ENCODE results near the gene PTGS1.

PTGS1 gene

DNA sequence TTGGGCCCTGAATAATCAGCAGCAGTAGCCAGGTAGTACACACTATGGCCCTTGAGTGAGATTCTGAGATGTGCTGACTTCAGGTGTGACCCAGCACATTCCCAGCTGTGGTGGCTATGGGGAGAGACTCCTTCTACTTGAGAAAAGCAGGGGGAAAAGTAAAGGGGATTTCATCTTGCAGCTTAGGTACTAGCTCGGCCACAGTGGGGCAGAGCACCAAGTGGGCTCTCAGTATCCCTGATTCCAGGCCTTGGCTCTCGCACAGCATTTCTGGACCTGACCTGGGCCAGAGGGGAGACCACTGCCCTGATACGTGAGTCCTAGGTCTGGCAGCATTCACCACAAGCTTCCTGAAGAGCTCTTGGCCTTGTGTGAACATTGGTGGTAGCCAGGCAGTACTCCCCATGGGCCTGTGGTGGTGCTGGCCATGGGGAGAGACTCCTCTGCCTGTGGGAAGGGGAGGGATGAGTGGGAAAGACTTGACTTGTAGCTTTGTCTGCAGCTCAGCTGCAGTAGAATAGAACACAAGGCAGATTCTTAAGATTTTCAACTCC, 27.6 kb downstream of the PTGS1 start:
- Histone ChIP-seq H3K9me3 (ENCODE audit: control insufficient read depth, insufficient read depth, low read depth, low read length) (no peaks in the 10 kb centered on the region), H3K4me1 (ENCODE audit: control insufficient read depth, insufficient read depth, low read length) (no peaks in the 10 kb centered on the region), H3K36me3 (ENCODE audit: control insufficient read depth in 2 of 2, insufficient read depth in 1 of 2, low read length in 2 of 2) (no peaks in the 10 kb centered on the region), H3K27ac (ENCODE audit: extremely low read depth, low read depth, low read length) (no peak overlapping the region), H3K4me3 (ENCODE audit: low read depth, low read length) (no peak overlapping the region)
- TF ChIP-seq ZNF530 (tag by site-specific recombination; IDR thresholded peaks at IDR 0.05; ENCODE audit: low read depth) (no peak), ZNF175 (tag by site-specific recombination; IDR thresholded peaks at IDR 0.05) (no peak), ZNF585B (tag by site-specific recombination; IDR thresholded peaks at IDR 0.05) (no peak), ZNF16 (tag by site-specific recombination; IDR thresholded peaks at IDR 0.05; ENCODE audit: low read depth) (no peak), ZNF2 (tag by site-specific recombination; IDR thresholded peaks at IDR 0.05) (no peak), ZNF324 (tag by site-specific recombination; IDR thresholded peaks at IDR 0.05) (no peak), ZSCAN30 (tag by site-specific recombination; IDR thresholded peaks at IDR 0.05) (no peak), ZNF558 (tag by site-specific recombination; IDR thresholded peaks at IDR 0.05) (no peak), ZNF23 (tag by site-specific recombination; IDR thresholded peaks at IDR 0.05; ENCODE audit: borderline replicate concordance) (no peak), ZNF571 (tag by site-specific recombination; IDR thresholded peaks at IDR 0.05) (no peak), ZNF544 (tag by site-specific recombination; IDR thresholded peaks at IDR 0.05) (no peak)
- TF ChIP-seq, protein P1, sequence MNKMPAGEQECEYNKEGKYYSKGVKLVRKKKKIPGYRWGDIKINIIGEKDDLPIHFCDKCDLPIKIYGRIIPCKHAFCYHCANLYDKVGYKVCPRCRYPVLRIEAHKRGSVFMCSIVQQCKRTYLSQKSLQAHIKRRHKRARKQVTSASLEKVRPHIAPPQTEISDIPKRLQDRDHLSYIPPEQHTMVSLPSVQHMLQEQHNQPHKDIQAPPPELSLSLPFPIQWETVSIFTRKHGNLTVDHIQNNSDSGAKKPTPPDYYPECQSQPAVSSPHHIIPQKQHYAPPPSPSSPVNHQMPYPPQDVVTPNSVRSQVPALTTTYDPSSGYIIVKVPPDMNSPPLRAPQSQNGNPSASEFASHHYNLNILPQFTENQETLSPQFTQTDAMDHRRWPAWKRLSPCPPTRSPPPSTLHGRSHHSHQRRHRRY (tag by site-specific recombination; IDR thresholded peaks at IDR 0.05), result no peak
- TF ChIP-seq, protein P2, sequence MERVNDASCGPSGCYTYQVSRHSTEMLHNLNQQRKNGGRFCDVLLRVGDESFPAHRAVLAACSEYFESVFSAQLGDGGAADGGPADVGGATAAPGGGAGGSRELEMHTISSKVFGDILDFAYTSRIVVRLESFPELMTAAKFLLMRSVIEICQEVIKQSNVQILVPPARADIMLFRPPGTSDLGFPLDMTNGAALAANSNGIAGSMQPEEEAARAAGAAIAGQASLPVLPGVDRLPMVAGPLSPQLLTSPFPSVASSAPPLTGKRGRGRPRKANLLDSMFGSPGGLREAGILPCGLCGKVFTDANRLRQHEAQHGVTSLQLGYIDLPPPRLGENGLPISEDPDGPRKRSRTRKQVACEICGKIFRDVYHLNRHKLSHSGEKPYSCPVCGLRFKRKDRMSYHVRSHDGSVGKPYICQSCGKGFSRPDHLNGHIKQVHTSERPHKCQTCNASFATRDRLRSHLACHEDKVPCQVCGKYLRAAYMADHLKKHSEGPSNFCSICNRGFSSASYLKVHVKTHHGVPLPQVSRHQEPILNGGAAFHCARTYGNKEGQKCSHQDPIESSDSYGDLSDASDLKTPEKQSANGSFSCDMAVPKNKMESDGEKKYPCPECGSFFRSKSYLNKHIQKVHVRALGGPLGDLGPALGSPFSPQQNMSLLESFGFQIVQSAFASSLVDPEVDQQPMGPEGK (tag by site-specific recombination; IDR thresholded peaks at IDR 0.05), result no peak
- ChIA-PET CTCF (interaction anchor here (0.6 kb wide), 1 partner anchor 56 kb away, joined by 5 read pairs; no protein-coding TSS in a partner anchor), POLR2A (no interaction called here)

DNA sequence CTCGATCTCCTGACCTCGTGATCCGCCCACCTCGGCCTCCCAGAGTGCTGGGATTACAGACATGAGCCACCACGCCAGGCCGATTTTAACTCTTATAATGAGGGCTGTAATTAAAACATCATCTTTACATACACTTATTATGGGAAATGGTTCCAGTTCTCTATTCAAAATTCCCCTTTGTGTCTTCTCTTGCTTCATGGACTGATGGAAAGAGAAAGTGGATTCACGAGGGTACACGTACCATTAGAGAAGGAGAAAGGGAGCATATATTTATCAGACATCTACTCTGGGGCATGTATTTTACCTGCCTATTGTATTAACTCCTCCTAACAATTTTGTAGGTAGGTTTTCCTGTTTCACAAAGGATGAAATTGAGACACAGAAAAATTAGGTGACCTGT, 31.1 kb downstream of the PTGS1 start:
- Histone ChIP-seq H3K36me3 (ENCODE audit: control insufficient read depth in 2 of 2, insufficient read depth in 1 of 2, low read length in 2 of 2) (no peaks in the 10 kb centered on the region), H3K4me1 (ENCODE audit: control insufficient read depth, insufficient read depth, low read length) (no peaks in the 10 kb centered on the region), H3K4me3 (ENCODE audit: low read depth, low read length) (no peak overlapping the region), H3K27ac (ENCODE audit: extremely low read depth, low read depth, low read length) (no peak overlapping the region), H3K9me3 (ENCODE audit: control insufficient read depth, insufficient read depth, low read depth, low read length) (no peaks in the 10 kb centered on the region)
- ChIA-PET POLR2A (no interaction called here), CTCF (no interaction called here)
- TF ChIP-seq, protein P3, sequence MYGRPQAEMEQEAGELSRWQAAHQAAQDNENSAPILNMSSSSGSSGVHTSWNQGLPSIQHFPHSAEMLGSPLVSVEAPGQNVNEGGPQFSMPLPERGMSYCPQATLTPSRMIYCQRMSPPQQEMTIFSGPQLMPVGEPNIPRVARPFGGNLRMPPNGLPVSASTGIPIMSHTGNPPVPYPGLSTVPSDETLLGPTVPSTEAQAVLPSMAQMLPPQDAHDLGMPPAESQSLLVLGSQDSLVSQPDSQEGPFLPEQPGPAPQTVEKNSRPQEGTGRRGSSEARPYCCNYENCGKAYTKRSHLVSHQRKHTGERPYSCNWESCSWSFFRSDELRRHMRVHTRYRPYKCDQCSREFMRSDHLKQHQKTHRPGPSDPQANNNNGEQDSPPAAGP (tag by site-specific recombination; IDR thresholded peaks at IDR 0.05), result no peak
- TF ChIP-seq, protein P4, sequence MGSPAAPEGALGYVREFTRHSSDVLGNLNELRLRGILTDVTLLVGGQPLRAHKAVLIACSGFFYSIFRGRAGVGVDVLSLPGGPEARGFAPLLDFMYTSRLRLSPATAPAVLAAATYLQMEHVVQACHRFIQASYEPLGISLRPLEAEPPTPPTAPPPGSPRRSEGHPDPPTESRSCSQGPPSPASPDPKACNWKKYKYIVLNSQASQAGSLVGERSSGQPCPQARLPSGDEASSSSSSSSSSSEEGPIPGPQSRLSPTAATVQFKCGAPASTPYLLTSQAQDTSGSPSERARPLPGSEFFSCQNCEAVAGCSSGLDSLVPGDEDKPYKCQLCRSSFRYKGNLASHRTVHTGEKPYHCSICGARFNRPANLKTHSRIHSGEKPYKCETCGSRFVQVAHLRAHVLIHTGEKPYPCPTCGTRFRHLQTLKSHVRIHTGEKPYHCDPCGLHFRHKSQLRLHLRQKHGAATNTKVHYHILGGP (tag by site-specific recombination; IDR thresholded peaks at IDR 0.05), result no peak
- TF ChIP-seq ZBTB20 (tag by site-specific recombination; IDR thresholded peaks at IDR 0.05) (no peak), ZBTB1 (tag by site-specific recombination; IDR thresholded peaks at IDR 0.05) (no peak), ZBTB21 (tag by site-specific recombination; IDR thresholded peaks at IDR 0.05) (no peak)
- TF ChIP-seq, protein P5, sequence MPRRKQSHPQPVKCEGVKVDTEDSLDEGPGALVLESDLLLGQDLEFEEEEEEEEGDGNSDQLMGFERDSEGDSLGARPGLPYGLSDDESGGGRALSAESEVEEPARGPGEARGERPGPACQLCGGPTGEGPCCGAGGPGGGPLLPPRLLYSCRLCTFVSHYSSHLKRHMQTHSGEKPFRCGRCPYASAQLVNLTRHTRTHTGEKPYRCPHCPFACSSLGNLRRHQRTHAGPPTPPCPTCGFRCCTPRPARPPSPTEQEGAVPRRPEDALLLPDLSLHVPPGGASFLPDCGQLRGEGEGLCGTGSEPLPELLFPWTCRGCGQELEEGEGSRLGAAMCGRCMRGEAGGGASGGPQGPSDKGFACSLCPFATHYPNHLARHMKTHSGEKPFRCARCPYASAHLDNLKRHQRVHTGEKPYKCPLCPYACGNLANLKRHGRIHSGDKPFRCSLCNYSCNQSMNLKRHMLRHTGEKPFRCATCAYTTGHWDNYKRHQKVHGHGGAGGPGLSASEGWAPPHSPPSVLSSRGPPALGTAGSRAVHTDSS (tag by site-specific recombination; IDR thresholded peaks at IDR 0.05), result no peak
